GM23338 (cell line): ENCODE results near the gene STX4. TPM values are rescaled to one million over a fixed set of nuclear protein-coding genes. Genes with fewer than 3 reads are reported as not detected.

Experiments
- ATAC-seq: fragments of 200-7000 bp; cut with Tn5 transposase; 3 replicates; pipeline ENCODE4 v1.9.1; 2020
- DNase-seq: peaks from one replicate; pipeline ENCODE4 v3.0.0-alpha.2; 2015; ENCODE audit warnings: low spot score
- H2AFZ ChIP-seq: fragments of 200-600 bp; sonication (generic); 2 replicates; pipeline ENCODE4 v1.8.0; 2016; ENCODE audit warnings: antibody characterized with exemption, mild to moderate bottlenecking, moderate library complexity
- H3F3A ChIP-seq: fragments of 200-600 bp; sonication (generic); replicated peaks from 2 replicates; pipeline ENCODE4 v1.8.0; 2017; ENCODE audit warnings: antibody characterized with exemption, mixed run types, low read depth
- H3K27ac ChIP-seq: fragments of 200-600 bp; sonication (generic); 2 replicates; pipeline ENCODE4 v1.6.1; 2016; ENCODE audit warnings: low read depth
- H3K27me3 ChIP-seq: fragments of 200-600 bp; sonication (generic); 2 replicates; pipeline ENCODE4 v1.8.0; 2016; ENCODE audit warnings: mild to moderate bottlenecking, mixed run types, moderate library complexity; ENCODE audit not compliant: insufficient read depth
- H3K36me3 ChIP-seq: fragments of 200-600 bp; sonication (generic); 2 replicates; pipeline ENCODE4 v1.8.0; 2016; ENCODE audit warnings: mild to moderate bottlenecking; ENCODE audit not compliant: insufficient read depth
- H3K4me1 ChIP-seq: fragments of 200-600 bp; sonication (generic); 2 replicates; pipeline ENCODE4 v1.8.0; 2016; ENCODE audit warnings: mild to moderate bottlenecking, moderate library complexity; ENCODE audit not compliant: insufficient read depth
- H3K4me2 ChIP-seq: fragments of 200-600 bp; sonication (generic); 2 replicates; pipeline ENCODE4 v1.7.1; 2017; ENCODE audit warnings: mixed run types
- H3K4me3 ChIP-seq: fragments of 200-600 bp; sonication (generic); 2 replicates; pipeline ENCODE4 v1.6.1; 2016; ENCODE audit warnings: mixed run types
- H3K79me2 ChIP-seq: fragments of 200-600 bp; sonication (generic); replicated peaks from 2 replicates; pipeline ENCODE4 v1.8.0; 2017; ENCODE audit warnings: mild to moderate bottlenecking; ENCODE audit not compliant: insufficient read depth
- H3K9me2 ChIP-seq: fragments of 200-600 bp; sonication (generic); 2 replicates; pipeline ENCODE4 v1.8.0; 2017; ENCODE audit not compliant: insufficient read depth
- H4K20me1 ChIP-seq: fragments of 200-600 bp; sonication (generic); replicated peaks from 2 replicates; pipeline ENCODE4 v1.8.0; 2017; ENCODE audit warnings: mild to moderate bottlenecking; ENCODE audit not compliant: insufficient read depth
- H3K27ac Mint-ChIP-seq: 2 replicates; pipeline ENCODE4 v1.8.0; 2020; ENCODE audit warnings: inconsistent platforms, mild to moderate bottlenecking, moderate library complexity, mixed read lengths
- H3K27me3 Mint-ChIP-seq: 3 replicates; pipeline ENCODE4 v1.8.0; 2022; ENCODE audit warnings: low read depth, mild to moderate bottlenecking, moderate library complexity, mixed read lengths, inconsistent platforms; ENCODE audit not compliant: insufficient read depth, poor library complexity
- H3K36me3 Mint-ChIP-seq: 3 replicates; pipeline ENCODE4 v1.8.0; 2021; ENCODE audit warnings: low read depth, mild to moderate bottlenecking, inconsistent platforms, moderate library complexity, mixed read lengths
- H3K4me1 Mint-ChIP-seq: 3 replicates; pipeline ENCODE4 v1.8.0; 2020; ENCODE audit warnings: mild to moderate bottlenecking, inconsistent platforms, mixed read lengths
- H3K4me3 Mint-ChIP-seq: 3 replicates; pipeline ENCODE4 v1.8.0; 2021; ENCODE audit warnings: moderate library complexity, mild to moderate bottlenecking, inconsistent platforms, mixed read lengths
- H3K9me3 Mint-ChIP-seq: 3 replicates; pipeline ENCODE4 v1.8.0; 2020; ENCODE audit warnings: moderate library complexity, mild to moderate bottlenecking, inconsistent platforms, mixed read lengths
- CREB1 ChIP-seq: fragments of 250-450 bp; sonication (Bioruptor Pico); IDR thresholded peaks from 2 replicates; pipeline ENCODE4 v1.5.0; 2020; ENCODE audit warnings: low read depth, mild to moderate bottlenecking, moderate library complexity
- EZH2 ChIP-seq: fragments of 200-600 bp; sonication (generic); IDR thresholded peaks from one replicate; pipeline ENCODE4 v1.8.0; 2017; ENCODE audit warnings: antibody characterized with exemption, mild to moderate bottlenecking, low read depth; ENCODE audit not compliant: unreplicated experiment
- EZH2phosphoT487 ChIP-seq: fragments of 200-600 bp; sonication (generic); IDR thresholded peaks from one replicate; pipeline ENCODE4 v1.8.1; 2018; ENCODE audit warnings: antibody characterized with exemption; ENCODE audit not compliant: unreplicated experiment
- NANOG ChIP-seq: IDR thresholded peaks from 2 replicates; pipeline ENCODE4 v1.6.1; 2016; ENCODE audit warnings: antibody characterized with exemption, borderline replicate concordance
- STAT1 ChIP-seq: IDR thresholded peaks from one replicate; pipeline ENCODE4 v1.6.1; 2016; ENCODE audit warnings: antibody characterized with exemption; ENCODE audit not compliant: unreplicated experiment
- polyA plus RNA-seq: library from polyadenylated mRNA; unstranded; fragments of >200 nt; fragmentation: Nextera tagmentation; extraction: Ambion mirVana; gene quantifications from 2 replicates; pipeline ENCODE4 v1.2.1, GENCODE V29; 2016
- total RNA-seq: library from RNA; depleted of rRNA; stranded (reverse); fragments of >200 nt; shearing (Covaris generic); gene quantifications from 2 replicates; pipeline ENCODE4 v1.2.3, GENCODE V29; 2014
- TF ChIP-seq, protein P1 (sequence below): IDR thresholded peaks from 2 replicates; pipeline ENCODE4 v1.6.1; 2016; ENCODE audit warnings: antibody characterized with exemption
- TF ChIP-seq, protein P2 (sequence below): fragments of 250-450 bp; sonication (Bioruptor Pico); IDR thresholded peaks from 2 replicates; pipeline ENCODE4 v1.5.0; 2020; ENCODE audit warnings: mild to moderate bottlenecking, moderate library complexity
- TF ChIP-seq, protein P3 (sequence below), 2 experiments: fragments of 200-600 bp in 1 of 2; sonication (generic) in 1 of 2; conservative IDR thresholded peaks; 2 replicates each; pipeline versions ENCODE4 v1.5.1 to v1.6.1; 2016 to 2017; ENCODE audit warnings: antibody characterized with exemption in 2 of 2, low read depth in 2 of 2, mild to moderate bottlenecking in 2 of 2, moderate library complexity in 1 of 2

Gene STX4
- total and polyA plus RNA-seq, 2 experiments from 2014 or later: 13.0 to 39.3 TPM

DNA sequence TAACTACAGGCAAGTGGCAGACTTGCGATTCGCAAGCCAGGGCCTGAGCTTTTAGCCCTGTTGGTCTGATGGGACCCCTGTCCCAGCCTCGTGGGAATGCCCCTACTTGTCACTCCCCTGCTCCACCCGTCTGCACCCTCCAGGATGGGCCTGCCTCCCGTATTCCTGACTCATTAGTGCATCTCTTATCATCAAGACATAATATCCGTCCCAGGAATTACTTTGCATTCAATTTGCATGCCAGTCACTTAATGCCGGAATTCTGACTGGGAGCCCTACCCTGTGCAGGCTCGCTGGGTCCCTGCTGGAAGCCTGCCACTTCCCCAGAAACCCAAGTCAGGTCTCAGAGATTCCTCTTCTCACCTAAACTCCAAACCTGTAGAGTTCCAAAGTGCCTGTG, 52.1 kb downstream of the STX4 start:
- Mint-ChIP-seq H3K27me3 (peaks cover 16% of the 10 kb centered on the region), H3K4me3 (no peak overlapping the region; the same call in 2 of the 3 replicates), H3K27ac (no peak overlapping the region), H3K36me3 (peaks cover 22% of the 10 kb centered on the region), H3K9me3 (no peaks in the 10 kb centered on the region), H3K4me1 (peaks cover 5% of the 10 kb centered on the region; the same call in 1 of the 3 replicates)
- Histone ChIP-seq H3K4me2 (no peak overlapping the region), H3K4me3 (no peak overlapping the region), H3K9me2 (no peaks in the 10 kb centered on the region), H3K4me1 (no peaks in the 10 kb centered on the region), H3K79me2 (no peaks in the 10 kb centered on the region), H2AFZ (no peak overlapping the region), H3K27me3 (no peaks in the 10 kb centered on the region), H3F3A (no peaks in the 10 kb centered on the region), H3K36me3 (no peaks in the 10 kb centered on the region), H4K20me1 (no peaks in the 10 kb centered on the region; the same call in 1 of the 2 replicates), H3K27ac (no peak overlapping the region)
- DNase-seq (no peak), ATAC-seq (no peak)
- TF ChIP-seq, protein P1, sequence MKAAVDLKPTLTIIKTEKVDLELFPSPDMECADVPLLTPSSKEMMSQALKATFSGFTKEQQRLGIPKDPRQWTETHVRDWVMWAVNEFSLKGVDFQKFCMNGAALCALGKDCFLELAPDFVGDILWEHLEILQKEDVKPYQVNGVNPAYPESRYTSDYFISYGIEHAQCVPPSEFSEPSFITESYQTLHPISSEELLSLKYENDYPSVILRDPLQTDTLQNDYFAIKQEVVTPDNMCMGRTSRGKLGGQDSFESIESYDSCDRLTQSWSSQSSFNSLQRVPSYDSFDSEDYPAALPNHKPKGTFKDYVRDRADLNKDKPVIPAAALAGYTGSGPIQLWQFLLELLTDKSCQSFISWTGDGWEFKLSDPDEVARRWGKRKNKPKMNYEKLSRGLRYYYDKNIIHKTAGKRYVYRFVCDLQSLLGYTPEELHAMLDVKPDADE: no peak
- TF ChIP-seq EZH2: no peak
- TF ChIP-seq NANOG: no peak
- TF ChIP-seq STAT1: no peak
- TF ChIP-seq, protein P2, sequence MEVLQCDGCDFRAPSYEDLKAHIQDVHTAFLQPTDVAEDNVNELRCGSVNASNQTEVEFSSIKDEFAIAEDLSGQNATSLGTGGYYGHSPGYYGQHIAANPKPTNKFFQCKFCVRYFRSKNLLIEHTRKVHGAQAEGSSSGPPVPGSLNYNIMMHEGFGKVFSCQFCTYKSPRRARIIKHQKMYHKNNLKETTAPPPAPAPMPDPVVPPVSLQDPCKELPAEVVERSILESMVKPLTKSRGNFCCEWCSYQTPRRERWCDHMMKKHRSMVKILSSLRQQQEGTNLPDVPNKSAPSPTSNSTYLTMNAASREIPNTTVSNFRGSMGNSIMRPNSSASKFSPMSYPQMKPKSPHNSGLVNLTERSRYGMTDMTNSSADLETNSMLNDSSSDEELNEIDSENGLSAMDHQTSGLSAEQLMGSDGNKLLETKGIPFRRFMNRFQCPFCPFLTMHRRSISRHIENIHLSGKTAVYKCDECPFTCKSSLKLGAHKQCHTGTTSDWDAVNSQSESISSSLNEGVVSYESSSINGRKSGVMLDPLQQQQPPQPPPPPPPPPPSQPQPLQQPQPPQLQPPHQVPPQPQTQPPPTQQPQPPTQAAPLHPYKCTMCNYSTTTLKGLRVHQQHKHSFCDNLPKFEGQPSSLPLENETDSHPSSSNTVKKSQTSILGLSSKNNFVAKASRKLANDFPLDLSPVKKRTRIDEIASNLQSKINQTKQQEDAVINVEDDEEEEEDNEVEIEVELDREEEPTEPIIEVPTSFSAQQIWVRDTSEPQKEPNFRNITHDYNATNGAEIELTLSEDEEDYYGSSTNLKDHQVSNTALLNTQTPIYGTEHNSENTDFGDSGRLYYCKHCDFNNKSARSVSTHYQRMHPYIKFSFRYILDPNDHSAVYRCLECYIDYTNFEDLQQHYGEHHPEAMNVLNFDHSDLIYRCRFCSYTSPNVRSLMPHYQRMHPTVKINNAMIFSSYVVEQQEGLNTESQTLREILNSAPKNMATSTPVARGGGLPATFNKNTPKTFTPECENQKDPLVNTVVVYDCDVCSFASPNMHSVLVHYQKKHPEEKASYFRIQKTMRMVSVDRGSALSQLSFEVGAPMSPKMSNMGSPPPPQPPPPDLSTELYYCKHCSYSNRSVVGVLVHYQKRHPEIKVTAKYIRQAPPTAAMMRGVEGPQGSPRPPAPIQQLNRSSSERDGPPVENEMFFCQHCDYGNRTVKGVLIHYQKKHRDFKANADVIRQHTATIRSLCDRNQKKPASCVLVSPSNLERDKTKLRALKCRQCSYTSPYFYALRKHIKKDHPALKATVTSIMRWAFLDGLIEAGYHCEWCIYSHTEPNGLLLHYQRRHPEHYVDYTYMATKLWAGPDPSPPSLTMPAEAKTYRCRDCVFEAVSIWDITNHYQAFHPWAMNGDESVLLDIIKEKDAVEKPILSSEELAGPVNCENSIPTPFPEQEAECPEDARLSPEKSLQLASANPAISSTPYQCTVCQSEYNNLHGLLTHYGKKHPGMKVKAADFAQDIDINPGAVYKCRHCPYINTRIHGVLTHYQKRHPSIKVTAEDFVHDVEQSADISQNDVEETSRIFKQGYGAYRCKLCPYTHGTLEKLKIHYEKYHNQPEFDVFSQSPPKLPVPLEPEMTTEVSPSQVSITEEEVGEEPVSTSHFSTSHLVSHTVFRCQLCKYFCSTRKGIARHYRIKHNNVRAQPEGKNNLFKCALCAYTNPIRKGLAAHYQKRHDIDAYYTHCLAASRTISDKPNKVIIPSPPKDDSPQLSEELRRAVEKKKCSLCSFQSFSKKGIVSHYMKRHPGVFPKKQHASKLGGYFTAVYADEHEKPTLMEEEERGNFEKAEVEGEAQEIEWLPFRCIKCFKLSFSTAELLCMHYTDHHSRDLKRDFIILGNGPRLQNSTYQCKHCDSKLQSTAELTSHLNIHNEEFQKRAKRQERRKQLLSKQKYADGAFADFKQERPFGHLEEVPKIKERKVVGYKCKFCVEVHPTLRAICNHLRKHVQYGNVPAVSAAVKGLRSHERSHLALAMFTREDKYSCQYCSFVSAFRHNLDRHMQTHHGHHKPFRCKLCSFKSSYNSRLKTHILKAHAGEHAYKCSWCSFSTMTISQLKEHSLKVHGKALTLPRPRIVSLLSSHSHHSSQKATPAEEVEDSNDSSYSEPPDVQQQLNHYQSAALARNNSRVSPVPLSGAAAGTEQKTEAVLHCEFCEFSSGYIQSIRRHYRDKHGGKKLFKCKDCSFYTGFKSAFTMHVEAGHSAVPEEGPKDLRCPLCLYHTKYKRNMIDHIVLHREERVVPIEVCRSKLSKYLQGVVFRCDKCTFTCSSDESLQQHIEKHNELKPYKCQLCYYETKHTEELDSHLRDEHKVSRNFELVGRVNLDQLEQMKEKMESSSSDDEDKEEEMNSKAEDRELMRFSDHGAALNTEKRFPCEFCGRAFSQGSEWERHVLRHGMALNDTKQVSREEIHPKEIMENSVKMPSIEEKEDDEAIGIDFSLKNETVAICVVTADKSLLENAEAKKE (CRISPR knock-in tag): no peak
- TF ChIP-seq EZH2phosphoT487: no peak
- TF ChIP-seq, protein P3, sequence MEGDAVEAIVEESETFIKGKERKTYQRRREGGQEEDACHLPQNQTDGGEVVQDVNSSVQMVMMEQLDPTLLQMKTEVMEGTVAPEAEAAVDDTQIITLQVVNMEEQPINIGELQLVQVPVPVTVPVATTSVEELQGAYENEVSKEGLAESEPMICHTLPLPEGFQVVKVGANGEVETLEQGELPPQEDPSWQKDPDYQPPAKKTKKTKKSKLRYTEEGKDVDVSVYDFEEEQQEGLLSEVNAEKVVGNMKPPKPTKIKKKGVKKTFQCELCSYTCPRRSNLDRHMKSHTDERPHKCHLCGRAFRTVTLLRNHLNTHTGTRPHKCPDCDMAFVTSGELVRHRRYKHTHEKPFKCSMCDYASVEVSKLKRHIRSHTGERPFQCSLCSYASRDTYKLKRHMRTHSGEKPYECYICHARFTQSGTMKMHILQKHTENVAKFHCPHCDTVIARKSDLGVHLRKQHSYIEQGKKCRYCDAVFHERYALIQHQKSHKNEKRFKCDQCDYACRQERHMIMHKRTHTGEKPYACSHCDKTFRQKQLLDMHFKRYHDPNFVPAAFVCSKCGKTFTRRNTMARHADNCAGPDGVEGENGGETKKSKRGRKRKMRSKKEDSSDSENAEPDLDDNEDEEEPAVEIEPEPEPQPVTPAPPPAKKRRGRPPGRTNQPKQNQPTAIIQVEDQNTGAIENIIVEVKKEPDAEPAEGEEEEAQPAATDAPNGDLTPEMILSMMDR (conservative IDR thresholded peaks at IDR 0.05; ENCODE audit: low read depth in 2 of 2): no peak
- TF ChIP-seq CREB1 (CRISPR knock-in tag): no peak
